HG03045 (cell line): Measurements from ENCODE around the gene DYNLT1.
"Not testable (repeated sequence)": the region's sequence is repeated elsewhere in the genome, so short reads cannot be mapped to it uniquely, and the experiment has no call there.

Experiments
- ATAC-seq: cut with Tn5 transposase; IDR thresholded peaks from one replicate; pipeline ENCODE4 v1.9.1; 2021; ENCODE audit warnings: mild to moderate bottlenecking, moderate library complexity; ENCODE audit not compliant: unreplicated experiment

Gene DYNLT1

DNA sequence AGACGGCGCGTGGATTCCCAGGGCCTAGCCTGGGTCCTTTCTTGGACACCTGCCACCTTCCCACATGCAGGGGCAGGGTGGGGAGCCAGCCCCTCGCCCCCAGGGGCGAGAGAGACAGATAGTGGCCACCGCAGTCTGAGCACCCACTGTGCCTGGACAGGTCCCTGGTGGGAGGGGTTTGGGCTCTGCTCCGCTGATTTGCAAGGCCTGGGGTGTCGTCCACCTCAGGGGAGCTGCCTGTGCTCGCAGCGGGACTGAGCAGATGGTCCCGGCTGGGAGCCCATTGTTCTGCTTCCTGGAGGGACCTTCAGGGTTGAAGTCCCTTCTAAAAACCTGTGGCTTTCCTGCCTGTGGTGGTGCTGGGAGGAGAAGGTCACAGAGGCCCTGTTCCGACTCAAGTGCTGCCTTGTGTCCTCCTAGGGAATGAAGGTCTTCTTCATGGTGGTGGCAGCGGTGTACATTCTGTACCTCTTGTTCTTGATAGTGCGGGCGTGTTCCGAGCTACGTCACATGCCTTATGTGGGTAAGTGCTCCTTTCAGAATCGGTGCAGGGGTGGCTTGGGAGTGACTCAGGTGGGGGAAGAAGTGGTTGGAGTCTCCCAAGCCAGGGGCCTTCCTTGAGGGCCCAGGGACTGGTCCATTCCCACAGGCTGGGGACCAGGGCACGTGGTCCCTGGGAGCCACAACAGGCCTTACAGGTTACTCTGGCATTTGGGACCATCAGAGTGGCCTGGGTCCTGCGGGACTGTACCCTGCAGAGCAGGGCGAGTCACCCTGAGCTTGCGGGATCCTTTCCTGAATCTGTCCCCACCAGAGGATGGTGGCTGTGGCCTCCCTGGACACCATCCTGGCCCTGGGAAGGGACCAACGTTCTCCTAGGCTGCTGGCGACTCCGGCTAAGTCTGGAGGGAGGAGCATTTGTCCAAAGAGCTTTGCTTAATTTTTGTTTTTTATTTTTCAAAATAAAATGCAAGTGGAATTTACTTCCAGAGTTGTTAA is 19.6 kb downstream of the DYNLT1 start:
- ATAC-seq, result no peak

- no peak for ATAC-seq
Measured at GRCh38 chr6:158622545-158623190, 21.9 kb downstream of the DYNLT1 start.

DNA sequence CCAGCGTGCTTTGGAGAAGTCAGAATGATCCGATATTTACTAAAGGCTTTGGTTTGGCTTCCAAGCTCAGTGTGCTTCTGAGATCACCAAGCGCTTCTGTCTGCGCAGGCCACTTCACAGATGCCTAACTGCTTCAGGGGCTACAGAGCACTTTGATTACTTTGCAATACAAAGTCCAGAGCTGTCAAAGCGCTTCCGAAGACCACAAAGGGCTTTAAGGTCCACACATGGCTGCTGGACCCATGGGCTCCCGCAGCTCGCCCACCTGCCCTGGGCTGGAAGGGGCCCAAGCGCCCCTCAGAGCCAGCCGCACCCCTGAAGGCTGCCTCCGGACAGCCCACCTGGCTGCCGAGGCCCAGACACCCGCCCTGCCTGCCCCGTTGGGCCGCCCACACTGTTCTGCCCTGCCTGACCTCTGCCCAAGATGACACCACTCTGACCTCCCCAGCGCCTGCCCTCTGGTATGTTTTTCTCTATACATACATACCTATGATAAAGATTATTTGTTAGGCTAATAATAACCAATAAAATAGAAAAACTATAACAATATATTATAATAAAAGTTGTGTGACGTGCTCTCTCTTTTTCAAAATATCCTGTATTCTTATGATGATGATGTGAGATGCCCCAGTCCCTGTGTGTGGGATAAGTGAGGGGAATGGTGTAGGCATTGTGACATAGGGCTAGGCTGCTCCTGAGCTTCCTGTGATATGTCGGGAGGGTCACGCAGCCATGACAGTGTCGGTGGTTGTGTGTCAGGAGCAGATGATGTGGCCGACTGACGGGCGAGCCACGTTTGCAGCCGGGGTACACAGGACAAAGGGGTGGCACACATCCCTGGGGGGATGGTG is 22.6 kb downstream of the DYNLT1 start:
- ATAC-seq, result no peak

- ATAC-seq, result no peak
Measured at GRCh38 chr6:158620963-158621693, 23.4 kb downstream of the DYNLT1 start.

GRCh38 chr6:158619922-158620801 is 24.4 kb downstream of the DYNLT1 start:
- ATAC-seq, result no peak

GRCh38 chr6:158618289-158618688 is 26.3 kb downstream of the DYNLT1 start:
- not testable (repeated sequence) for ATAC-seq

DNA sequence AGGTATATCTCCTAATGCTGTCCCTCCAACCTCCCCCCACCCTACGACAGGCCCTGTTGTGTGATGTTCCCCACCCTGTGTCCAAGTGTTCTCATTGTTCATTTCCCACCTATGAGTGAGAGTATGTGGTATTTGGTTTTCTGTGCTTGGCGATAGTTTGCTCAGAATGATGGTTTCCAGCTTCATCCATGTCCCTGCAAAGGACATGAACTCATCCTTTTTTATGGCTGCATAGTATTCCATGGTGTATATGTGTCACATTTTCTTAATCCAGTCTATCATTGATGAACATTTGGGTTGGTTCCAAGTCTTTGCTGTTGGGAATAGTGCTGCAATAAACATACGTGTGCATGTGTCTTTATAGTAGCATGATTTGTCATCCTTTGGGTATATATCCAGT is 29.9 kb downstream of the DYNLT1 start:
- ATAC-seq, result not testable (repeated sequence)

GRCh38 chr6:158611541-158612370 is 32.8 kb downstream of the DYNLT1 start:
- ATAC-seq, result no peak

GRCh38 chr6:158611039-158611438 is 33.5 kb downstream of the DYNLT1 start:
- ATAC-seq, result no peak

DNA sequence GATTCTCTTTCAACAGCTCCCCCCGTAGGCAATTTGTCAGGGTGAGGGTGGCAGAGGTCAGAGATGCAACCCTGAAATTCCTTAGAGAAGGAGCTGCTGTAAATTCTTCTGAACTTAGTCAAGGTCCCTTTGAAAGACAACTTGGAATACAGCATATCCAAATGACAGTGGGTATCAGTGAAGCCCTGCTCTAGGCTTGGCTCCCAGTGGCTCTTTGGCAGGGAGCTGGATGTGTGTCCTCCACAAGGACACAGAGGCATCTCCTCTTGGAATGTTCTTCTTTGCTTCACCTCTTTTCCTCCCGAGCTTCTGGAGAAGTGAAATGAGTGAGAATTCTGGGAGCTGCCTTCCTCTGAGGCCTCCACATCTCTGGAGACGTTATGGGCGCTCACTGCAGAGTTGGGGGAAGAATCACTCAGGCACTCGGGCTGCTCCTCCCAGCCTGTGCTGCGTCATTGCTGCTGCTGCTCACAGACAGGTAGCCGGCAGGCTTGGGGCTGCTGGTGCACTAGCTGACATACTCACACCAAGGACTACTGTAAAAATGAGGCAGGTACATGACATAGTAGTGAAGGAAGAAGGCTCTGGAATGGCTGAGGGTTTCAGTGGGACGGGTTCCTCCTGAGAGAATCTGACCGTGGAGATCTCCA is 34.1 kb downstream of the DYNLT1 start:
- no peak for ATAC-seq

DNA sequence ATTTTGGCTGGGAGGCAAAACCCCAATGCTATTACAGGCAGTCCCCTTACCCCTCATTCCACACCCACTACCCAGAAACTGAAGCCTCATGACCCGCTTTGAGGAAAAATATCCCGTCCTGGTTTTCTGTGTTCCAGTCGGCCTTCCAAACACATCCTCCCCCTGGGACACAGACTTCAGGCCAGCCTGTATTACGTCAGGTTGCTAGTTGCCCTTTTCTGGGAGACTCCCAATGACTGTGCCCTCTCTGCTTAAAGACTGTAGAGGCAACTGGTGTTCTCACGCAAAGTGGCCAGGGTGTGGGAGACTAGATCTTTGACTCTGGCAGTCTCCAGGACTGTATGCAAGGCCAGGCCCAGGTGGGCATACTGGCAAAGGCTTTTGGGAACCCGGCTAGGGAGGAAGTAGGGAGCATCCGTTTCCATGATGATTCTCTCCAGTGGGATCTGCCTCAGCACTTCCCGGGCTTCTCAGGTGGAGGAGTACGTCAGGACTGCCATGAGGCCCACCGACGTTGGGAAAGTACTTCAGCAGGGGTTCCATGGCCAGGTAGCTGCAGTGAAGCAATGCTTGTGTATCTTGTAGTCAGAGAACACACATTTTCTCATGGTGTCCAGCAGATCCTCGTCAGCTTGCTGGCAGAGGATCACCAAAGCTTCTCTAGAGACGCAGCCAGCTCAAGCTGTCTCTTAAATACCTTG is 34.9 kb downstream of the DYNLT1 start:
- no peak for ATAC-seq

DNA sequence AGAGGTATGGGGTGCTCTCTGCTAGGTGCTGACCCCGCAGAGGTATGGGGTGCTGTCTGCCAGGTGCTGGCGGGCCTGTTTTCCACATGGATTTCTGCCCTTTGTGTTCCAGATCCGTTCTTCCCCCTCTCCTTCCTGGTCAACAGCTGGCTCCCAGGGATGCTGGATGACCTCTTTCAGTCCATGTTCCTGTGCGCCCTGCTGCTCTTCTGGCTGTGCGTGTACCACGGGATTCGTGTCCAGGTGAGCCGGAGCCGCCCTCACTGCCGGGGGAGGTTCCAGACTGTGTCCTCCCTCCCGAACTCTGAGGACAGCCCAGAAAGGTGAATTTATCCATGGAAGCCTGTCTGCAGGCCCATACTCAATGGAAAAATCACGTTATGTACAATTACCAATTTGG is 36.3 kb downstream of the DYNLT1 start:
- ATAC-seq, result no peak

DNA sequence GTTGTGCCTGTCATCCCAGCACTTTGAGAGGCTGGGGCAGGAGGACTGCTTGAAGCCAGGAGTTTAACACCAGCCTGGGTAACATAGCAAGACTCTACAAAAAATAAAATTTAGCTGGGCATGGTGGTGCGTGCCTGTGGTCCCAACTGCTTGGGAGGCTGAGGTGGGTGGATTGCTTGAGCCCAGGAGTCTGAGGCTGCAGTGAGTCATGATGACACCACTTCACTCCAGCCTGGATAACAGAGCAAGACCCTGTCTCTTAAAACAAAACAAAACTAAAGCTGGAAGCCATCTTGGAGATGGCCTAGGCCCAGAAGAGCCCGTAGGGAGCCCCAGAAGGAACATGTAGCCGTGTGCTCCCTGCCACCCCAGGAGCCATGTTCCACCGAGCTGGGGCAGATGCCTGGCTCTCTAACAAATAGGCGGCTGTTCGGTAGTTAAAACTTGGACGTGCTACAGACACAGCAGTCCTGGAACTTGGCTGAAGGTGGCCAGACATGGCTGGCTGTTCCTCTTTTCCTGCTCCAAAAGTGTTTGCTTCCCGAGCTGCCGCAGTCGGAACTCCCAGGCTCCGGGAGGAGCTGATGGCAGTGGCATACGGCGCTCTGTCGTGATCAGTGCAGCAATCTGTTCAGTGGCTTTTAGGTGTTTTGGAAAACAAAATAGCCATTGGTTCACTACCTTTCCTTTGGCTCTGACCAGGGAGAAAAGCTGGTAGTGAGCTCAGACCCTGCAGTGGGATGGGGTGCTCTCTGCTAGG is 37.0 kb downstream of the DYNLT1 start:
- no peak for ATAC-seq

- ATAC-seq, result no peak
Measured at GRCh38 chr6:158606935-158607334, 37.6 kb downstream of the DYNLT1 start.

DNA sequence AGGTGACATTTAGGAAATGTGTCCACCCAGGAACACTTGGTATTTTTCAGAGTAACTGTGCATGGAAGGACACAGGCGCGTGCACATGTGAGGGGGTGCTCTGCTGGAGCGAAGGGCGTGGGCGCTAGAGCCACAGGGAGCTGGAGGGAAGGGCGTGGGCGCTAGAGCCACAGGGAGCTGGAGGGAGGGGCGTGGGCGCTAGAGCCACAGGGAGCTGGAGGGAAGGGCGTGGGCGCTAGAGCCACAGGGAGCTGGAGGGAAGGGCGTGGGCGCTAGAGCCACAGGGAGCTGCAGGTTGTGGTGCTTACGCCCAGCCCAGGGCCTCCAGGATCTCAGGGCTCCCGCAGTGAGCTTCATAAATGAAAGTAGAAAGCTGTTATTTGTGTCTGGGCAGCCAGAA is 38.5 kb downstream of the DYNLT1 start:
- not testable (repeated sequence) for ATAC-seq

GRCh38 chr6:158605266-158605878 is 39.2 kb downstream of the DYNLT1 start:
- no peak for ATAC-seq
